UCSD-AML1 (cell line): Measurements from ENCODE around the gene SRMS.

Experiments
- DNase-seq: peaks from one replicate; lab custom pipeline; 2025; ENCODE audit not compliant: unreplicated experiment; lab: John Stamatoyannopoulos, UW

Gene SRMS, protein sequence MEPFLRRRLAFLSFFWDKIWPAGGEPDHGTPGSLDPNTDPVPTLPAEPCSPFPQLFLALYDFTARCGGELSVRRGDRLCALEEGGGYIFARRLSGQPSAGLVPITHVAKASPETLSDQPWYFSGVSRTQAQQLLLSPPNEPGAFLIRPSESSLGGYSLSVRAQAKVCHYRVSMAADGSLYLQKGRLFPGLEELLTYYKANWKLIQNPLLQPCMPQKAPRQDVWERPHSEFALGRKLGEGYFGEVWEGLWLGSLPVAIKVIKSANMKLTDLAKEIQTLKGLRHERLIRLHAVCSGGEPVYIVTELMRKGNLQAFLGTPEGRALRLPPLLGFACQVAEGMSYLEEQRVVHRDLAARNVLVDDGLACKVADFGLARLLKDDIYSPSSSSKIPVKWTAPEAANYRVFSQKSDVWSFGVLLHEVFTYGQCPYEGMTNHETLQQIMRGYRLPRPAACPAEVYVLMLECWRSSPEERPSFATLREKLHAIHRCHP

DNA sequence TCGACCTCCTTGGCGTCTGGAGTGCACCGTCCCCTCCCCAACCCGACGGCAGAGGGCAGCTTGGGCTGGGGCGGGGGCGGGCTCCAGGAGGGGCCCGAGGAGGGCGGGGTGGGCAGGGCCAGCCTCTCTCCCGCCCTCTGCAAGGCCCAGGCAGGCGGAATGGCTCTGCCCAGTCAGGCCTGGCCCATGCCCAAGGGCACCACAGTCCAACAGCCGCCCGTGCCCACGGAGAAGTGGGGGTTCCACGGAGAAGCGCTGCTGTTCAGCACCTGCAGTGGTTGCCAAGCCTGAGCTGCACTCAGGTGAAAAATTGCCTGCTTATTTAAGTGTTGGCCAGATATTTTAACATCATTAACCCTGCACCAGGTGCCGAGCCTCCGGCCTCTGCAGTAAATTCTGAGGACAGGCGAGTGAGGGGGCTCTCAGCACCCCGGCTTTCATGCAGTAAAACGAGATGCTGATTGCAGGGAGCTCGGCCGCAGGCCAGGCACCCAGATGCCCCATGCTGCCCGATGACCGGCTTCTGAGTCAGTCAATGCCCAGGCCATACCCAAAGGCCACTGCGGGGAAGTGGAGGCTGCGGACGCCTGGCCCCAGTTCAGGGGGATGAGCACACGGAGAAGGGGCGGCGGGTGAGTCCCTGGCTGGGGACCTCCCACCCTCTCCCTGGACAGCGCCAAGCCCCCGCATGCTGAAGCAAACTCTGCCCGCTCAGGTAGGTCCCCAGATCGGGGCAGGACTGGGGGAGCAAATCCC, at the start of gene SRMS:
SRMS (minus strand) TSS at position 25 of the 756 bp plus-strand sequence. CDS start 286 bp downstream, outside the sequence.
- DNase-seq, result no peak

DNA sequence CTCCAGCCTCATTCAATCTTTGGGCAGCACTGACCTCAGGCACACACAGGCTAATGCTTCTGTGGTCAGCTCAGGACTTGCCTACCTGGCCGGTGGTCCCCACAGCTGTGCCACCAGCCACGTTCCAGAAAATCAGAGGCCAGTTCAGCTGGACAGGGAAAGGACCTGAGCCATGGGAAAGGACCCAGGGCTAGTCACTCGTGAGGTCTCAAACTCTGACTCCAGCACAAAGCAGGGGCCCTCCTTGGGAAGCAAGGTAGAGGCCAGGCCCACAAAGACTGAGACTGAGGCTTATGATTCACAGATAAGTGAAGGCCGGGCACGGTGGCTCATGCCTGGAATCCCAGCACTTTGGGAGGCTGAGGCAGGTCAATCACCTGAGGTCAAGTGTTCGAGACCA, 48.9 kb upstream of the SRMS start:
- DNase-seq, result no peak

DNA sequence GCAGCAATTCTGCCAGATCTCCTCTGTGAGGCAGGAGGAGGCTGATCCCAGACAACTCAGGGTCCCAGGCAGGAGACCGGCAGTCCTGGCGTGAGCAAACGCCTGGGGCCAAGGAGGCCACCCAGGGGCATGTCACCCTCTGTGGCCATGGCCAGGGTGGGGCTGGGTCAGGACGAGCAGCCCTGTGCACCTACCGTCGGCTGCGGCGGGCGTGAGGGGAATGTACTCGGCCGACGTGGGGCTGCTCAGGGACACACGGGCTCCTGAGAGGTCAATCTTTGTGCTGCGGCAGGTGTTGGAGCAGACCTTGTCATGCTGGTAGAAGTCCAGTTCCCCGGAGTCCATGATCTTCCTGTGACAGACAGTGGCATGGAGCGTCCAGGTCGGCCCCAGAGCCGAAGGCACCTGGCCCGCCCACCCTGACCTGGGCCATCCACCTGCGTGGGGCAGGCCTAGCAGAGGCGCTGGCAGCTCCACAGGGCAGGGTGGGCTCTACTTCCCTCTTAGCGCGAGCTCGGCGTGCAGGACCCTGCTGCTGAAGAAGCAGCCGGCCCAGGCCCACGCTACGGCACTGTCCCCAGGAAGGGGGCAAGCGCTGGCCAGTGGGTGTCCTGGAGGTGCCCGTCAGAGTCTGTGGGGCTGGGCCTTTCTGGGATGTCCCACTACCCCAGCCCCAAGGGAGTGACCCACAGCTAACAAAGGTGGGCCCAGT, 48.0 kb upstream of the SRMS start:
- no peak for DNase-seq

DNA sequence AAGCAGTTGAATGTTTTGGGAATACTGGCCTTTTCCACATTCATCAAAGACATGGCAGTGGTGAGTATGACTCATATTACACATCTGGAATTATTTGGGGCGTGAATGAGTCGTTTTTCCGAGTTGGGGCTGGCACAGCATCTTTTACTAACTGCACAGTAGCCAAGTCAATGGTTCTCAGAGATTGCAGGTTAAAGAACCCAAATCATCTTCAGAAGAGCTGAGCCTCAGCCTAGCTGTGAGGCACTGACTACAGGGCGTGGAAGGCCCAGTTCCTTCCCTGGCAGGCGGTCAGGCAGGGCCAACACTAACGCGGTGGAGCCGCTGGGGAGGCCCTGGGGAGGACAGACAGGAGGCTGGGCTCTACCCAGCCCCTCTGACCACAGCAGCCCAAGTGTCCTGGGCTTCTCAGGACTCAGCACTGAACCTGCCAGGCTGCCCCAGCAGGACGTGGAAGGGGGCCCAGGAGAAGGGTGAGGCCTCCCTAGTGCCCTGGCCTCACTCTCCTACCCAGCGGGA, 46.6 kb upstream of the SRMS start:
- no peak for DNase-seq

DNA sequence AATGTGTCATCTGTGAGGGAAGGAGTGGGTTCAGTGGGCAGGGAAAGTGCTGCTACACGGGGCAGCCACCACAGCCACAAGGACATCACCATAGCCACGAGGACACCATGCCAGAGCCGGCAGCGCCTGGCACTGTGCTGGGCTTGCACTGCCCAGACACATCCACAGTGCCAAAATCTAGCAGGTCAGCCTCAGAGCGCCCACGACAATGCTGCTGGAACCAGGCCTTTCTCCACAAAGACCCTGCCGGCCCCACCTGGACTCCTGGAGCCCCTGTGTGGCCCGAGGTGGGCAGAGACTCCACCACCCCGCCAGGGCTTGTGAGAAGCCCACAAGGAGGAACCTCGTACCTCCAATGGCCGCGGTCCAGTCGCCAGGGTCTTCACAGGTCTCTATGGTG, 45.1 kb upstream of the SRMS start:
- no peak for DNase-seq

DNA sequence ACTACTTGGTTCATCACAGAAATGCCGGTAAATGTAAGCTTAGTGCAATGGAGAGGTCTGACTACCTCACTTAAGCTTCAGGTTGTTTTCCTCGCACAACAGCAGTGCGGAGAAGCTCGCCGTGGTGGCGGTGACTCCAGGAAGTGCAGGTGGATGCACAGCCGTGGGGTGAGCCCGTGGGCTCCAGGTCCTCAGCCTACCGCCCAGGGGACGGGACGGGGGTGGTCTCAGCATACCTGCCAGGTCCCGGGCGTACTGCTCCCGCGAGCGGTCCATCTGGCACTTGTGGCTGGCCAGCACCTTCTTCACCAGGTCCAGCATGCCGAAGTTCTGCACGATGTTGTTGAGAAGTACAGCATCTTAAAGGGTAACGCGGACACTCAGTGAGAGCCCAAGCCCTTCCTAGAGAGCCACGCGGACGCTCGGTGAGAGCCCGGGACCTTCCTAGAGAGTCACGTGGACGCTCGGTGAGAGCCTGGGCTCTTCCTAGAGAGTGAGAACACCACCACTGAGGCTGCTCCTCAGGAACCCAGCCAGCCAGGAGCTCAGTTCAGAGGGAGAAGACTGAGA, 44.3 kb upstream of the SRMS start:
- no peak for DNase-seq

DNA sequence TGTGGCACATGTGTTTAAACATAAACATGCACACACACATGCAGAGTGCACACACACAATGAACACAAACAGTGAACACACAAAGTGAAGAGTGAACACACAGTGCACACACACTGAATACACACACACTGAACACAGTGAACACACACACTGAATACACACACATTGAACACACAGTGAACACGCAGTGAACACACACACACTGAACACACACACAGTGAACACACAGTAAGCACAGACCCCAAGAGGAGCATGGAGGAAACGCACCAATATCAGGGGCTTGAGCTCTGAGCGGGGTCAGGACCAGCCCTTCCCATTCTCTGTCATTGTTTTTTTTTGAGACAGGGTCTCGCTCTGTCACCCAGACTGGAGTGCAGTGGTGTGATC, 43.6 kb upstream of the SRMS start:
- no peak for DNase-seq

DNA sequence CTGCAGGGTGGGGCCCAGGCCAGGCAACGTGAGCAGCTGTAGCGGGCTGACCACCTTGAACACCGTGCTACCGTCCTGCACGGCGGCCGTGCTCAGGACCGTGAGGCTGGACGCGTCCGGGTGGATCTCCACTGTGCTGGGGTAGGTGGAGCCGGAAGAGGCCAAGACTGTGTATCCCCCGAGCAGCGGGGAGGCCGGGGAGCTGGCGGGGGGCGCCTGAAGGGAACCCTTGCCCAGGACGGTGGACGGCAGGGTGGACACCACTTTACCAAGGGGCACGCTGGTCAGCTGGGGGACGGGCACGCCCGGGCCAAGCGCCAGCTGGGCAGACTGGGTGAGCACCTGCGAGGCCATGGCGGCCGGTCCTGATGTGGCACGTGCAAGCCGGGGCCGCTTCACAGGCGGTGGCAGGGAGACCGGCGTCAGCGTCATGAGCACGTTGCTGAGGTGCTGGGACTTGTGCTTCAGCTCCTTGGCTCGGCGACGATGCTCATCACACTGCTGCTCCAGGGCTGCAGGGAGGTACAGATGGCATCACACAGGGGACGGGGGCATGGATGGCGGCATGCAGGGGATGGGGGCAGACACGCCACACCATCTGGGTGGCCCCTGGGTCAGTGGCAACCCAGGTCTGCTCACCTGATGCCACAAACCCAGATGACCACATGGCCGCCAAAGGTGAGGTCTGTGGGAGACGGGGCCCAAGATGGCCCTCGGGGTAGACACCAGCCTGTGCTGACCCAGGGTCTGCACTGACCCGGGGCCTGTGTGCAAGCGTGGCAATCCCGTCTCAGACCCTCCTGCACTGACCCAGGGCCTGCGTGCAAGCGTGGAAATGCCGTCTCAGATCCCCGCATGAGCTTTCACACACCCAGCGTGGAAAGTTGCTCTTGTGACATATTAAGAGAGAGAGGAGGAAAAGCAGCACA, 42.9 kb upstream of the SRMS start:
- no peak for DNase-seq

DNA sequence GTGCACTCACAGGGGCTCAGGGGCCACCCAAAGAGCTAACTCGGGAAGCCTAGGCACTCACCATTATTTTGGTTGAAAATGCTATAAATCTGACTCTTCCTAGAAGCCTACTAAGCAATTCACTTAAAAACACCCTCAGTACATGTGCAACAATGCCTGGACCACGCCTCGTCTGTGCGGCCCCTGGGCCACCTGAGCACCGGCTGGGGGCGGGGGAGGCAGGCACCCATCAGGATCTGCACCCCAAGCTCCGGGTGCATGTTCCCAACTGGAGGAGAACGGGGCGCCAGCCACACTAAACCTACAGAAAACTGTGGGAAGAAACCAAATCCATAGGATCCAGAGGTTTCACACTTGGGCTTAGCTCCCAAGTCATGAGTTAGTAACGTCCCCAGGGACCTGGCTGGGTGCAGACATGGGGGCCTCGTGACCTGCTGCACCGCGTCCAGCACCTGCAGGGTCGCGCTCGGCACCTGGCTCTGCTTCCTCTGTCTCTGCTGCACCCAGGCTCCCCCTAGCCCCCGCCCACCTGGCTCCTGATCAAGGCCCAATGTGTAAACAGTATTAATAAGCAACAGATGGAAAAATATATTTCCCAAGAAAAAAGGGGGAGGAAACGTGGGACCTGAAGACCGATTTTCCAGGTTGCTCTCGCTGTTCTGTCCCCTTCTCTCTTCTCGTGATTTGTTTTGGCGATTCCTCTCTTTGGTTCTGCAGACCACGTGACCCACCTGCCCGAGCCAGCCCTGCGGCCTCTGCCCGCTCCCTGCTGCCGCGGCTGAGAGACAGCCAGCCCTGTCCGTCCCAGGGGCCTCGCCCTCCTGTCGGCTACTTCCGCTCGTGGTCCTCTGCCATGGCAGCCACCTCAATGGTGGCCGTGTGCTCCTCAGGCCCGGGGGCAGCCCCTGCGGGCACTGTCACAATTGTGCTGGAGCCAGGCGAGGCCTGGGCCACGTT, 42.0 kb upstream of the SRMS start:
- DNase-seq, result no peak

DNA sequence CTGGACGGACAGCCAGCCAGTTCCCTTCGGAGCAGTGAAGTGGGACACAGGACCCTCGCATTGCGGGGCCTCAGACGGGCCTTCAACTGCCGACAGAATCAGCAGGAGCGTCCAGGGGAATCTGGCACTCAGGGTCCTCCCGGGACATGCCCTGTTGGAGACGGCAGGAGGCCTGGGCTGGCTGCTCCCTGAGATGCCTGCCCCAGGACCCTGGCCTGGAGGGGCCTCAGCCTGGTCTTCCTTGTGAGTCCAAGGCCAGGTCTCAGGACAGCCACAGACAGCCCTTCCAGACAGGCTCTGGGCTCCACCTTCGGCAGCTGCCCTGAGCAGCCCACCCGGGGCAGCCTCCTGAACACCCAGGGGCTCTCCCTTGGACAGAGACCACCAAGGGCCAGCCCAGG, 41.1 kb upstream of the SRMS start:
- DNase-seq, result no peak

DNA sequence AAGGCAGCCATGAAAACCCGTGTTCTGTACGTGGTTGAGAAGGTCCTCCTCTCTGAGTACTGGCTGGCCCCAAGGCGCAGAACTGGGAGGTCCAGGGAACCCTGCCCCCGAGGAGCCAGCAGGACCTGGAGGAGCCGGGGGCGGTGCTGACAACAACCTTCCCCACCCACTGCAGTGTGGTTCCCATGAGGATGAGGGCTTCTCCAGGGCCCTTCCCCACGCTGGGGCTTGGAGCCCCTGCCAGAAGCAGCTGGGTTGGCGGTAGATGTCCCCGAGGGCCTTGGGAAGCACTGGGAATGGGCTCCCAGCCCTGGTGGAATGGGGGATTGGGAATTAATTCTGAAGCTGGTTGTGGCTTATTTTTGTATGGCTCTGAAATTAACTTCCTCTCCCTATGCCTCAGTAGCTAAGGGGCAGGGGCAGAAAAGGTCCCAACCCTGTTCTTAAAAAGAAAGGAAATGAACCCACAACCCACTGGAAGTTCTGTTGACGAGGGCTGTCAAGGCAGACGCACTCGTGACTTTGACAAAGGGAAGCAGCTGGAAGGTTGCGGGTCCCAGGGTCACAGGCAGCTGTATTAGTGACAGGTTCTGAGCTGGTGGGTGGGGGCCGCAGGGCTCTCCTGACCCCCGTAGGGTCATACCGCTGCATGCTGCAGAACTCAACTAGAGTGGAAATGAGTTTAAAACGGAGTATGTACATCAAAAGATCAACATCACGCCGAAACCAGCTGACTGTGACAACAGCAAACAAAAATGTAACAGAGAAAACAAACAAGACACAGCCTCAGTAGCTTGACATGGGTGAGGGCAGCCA, 40.4 kb upstream of the SRMS start:
- DNase-seq, result peak; percentile 78

DNA sequence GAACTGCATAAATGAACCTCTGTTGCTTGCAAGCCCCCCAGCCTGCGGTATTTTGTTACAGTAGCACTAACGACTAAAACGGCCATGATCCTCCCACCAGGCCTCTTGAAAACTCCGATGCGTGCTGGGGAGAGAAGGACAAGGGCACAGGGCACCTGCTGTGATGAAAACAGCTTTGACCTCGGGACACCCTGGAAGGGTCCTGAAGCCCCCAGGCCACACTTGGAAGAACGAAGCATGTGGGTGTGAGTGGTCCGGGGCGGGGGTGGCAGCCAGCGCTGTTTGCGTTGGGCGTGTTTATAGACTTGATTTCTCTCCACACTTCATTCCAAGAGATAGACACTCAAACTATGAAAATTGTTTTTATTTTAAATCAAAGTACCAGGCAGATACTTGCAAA, 39.7 kb upstream of the SRMS start:
- DNase-seq, result no peak

DNA sequence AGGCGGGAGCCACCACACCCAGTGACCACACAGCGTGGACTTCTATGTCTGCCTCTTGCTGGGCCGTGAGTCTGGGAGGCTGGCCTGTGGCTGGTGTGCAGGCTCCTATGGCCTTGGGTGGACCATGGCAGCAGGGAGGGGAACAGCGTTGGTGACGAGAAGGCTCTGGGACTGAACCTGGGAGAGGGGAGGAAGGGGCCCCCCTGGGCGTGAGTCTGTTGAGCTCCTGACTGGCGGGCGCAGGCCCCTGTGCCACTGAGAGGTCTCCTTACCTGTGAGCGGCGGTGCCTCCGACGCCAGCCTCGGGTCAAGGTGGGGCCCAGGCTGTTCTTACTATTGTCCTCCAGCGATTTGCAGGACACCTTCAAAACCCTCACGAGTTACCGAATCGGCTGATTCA, 39.2 kb upstream of the SRMS start:
- no peak for DNase-seq

DNA sequence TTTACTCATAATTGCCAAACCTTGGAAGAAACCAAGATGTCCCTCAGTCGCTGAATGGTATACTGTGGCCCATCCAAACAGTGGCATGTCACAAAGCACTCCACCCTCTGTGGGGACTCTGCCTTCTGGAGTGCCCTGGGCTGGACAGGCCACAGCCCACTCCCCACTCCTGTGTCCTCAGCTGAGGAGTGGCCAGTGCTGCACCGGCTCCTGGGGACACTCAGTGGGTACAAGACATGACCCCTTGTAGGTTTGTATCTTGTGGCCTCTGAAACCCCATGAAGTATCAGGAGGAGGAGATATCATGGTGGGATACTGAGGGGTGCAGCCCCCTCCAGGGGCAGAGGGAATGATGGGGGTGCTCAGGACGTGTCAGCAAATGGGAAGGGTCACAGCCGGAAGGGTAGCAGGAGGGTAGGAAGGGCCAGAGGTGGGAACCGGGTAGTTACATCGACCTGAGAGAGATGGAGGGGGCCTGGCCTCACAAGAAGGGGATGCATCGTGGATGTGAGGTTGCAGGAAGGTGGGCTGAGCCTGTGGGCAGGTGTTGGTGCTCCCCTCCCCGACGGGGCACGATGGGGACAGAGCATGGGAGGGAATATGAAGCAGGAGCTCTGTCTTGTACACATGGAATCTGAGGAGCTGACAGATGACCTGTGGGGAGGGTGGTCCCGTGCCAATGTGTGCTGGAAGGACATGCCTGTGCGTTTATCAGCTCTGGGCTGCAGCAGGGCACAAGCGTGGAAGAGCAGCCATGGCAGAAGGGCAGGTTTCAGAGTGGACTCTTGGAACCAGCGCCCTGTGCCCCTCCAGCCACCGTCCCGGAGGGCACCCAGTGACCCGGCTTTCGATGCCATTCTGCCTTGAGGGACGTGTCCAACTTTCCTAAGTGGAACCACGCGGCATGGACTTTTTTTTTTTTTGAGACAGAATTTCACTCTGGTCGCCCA, 38.3 kb upstream of the SRMS start:
- DNase-seq, result no peak

DNA sequence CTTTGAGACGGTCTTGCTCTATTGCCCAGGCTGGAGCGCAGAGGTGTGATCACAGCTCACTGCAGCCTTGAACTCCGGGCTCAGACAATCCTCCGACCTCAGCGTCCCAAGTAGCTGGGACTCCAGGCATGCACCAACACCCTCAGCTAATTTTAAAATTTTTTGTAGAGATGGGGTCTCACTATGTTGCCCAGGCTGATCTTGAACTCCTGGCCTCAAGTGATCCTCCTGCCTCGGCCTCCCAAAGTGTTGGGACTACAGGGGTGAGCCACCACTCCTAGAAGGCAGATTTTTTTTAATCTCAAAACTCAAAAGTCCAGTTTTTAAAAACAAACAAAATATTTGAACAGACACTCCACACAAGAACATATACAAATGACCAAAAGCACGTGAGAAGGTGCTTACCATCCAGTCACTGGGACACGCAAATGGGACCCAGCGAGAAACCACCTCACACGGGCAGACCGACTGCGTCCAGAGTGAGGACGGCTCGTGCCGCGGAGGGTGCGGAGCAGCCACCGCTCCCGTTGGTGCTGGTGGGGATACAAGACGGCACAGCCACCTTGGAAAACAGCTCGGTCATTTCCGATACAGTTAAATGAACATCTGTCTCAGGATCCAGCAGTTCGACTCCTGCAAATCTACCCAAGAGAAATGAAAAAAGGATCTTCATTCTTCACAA, 35.0 kb upstream of the SRMS start:
- no peak for DNase-seq

DNA sequence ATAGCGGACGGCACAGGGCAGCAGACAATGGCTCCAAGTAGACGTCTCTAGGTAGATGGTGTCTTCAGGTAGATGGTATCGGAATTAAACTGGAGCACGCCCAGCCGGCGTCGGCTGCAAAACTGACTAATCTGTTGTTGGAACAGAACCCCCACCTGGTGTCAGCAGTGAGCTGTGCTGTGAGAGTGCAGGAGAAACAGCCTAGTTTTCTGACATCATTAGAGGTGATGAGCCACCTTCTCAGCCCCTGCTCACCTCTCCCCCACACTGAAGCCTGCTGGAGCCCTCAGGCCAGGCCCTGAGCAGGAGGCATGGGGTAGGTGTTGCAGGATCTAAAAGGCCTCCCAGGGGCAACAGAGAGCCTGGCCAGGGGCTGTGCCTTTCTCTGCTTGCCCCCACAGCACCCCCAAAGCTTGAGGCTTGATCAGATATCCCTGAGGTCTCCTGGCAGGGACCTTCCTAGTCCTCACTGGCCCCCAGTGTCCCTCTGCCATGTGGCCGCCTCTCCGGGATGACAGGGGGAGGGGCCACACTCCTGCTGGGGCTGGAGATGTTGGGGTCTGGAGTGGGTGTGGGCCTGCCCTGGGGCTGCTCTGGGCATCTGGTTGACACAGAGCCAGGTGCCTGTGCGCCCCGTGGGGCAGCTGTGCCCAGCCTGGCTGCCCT, 33.4 kb upstream of the SRMS start:
- DNase-seq, result peak; percentile 50
